ENCODE results near the gene PLCE1. TPM values are rescaled to one million over a fixed set of nuclear protein-coding genes. Genes with fewer than 3 reads are reported as not detected.
A peak's percentile ranks its signal among the peaks of the same experiment; 100 is the strongest.
"Not testable (repeated sequence)": the region's sequence is repeated elsewhere in the genome, so short reads cannot be mapped to it uniquely, and the experiment has no call there.

PLCE1 gene
- total RNA-seq, 2 donors from 2014 or later = 0.06 TPM; not detected in 1

DNA sequence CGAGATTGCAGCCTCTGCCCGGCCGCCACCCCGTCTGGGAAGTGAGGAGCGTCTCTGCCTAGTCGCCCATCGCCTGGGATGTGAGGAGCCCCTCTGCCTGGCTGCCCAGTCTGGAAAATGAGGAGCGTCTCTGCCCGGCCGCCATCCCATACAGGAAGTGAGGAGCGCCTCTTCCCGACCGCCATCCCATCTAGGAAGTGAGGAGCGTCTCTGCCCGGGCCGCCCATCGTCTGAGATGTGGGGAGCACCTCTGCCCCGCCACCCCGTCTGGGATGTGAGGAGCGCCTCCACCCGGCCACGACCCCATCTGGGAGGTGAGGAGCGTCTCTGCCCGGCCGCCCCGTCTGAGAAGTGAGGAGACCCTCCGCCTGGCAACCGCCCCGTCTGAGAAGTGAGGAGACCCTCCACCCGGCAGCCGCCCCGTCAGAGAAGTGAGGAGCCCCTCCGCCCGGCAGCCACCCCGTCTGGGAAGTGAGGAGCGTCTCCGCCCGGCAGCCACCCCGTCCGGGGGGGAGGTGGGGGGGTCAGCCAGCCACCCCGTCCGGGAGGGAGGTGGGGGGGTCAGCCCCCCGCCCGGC lies 23.2 kb upstream of the PLCE1 start:
- H3K27me3 Mint-ChIP-seq; DNase-seq (ENCODE audit: low spot score); H3K4me3 Mint-ChIP-seq; H3K9me3 Mint-ChIP-seq; H3K27ac Mint-ChIP-seq; ATAC-seq; H3K36me3 Mint-ChIP-seq; H3K4me1 Mint-ChIP-seq (ENCODE audit: low read depth in 2 of 2): not testable (repeated sequence)

- ATAC-seq = no peak
- Mint-ChIP-seq H3K27ac (no peak overlapping the region), H3K4me3 (no peak overlapping the region), H3K4me1 (ENCODE audit: low read depth in 2 of 2) (no peaks in the 10 kb centered on the region), H3K36me3 (no peaks in the 10 kb centered on the region), H3K27me3 (peaks cover 5 to 7% of the 10 kb centered on the region in 2 donors), H3K9me3 (no peaks in the 10 kb centered on the region)
- no peak for DNase-seq (ENCODE audit: low spot score)
Measured at GRCh38 chr10:93973748-93974445, 19.8 kb upstream of the PLCE1 start.

- H3K4me3 Mint-ChIP-seq = no peak overlapping the region
- peaks cover 7 to 25% of the 10 kb centered on the region in 2 donors for H3K27me3 Mint-ChIP-seq
- ATAC-seq = no peak
- no peaks in the 10 kb centered on the region for H3K4me1 Mint-ChIP-seq (ENCODE audit: low read depth in 2 of 2)
- H3K9me3 Mint-ChIP-seq = no peaks in the 10 kb centered on the region
- DNase-seq (ENCODE audit: low spot score) = no peak
- H3K27ac Mint-ChIP-seq = no peak overlapping the region
- H3K36me3 Mint-ChIP-seq = no peaks in the 10 kb centered on the region
Measured at GRCh38 chr10:93977442-93977841, 16.3 kb upstream of the PLCE1 start.

DNA sequence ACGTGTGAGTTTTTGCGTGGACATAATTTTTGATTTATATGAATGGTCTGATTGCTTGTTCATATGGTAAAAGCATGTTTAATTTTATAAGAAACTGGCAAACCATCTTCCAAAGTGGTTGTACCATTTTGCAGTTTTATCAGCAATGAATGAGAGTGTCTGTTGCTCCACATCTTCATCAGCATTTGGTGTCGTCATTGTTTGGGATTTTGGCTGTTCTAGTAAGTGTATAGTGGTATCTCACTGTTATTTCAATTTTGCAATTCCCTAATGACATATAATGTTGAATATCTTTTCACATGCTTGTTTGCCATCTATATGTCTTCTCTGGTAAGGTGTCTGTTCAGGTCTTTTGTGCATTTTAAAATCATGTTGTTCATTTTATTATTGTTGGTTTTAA lies 13.2 kb upstream of the PLCE1 start:
- H3K9me3 Mint-ChIP-seq = no peaks in the 10 kb centered on the region
- H3K27ac Mint-ChIP-seq = no peak overlapping the region
- no peak for DNase-seq (ENCODE audit: low spot score)
- H3K36me3 Mint-ChIP-seq = no peaks in the 10 kb centered on the region
- H3K4me1 Mint-ChIP-seq (ENCODE audit: low read depth in 2 of 2) = no peaks in the 10 kb centered on the region
- H3K27me3 Mint-ChIP-seq = peaks cover 7 to 23% of the 10 kb centered on the region in 2 donors
- H3K4me3 Mint-ChIP-seq = no peak overlapping the region
- ATAC-seq = no peak

- peaks cover 37 to 66% of the 10 kb centered on the region in 2 donors for H3K27me3 Mint-ChIP-seq
Measured at GRCh38 chr10:93991114-93991513, 2.6 kb upstream of the PLCE1 start.

DNA sequence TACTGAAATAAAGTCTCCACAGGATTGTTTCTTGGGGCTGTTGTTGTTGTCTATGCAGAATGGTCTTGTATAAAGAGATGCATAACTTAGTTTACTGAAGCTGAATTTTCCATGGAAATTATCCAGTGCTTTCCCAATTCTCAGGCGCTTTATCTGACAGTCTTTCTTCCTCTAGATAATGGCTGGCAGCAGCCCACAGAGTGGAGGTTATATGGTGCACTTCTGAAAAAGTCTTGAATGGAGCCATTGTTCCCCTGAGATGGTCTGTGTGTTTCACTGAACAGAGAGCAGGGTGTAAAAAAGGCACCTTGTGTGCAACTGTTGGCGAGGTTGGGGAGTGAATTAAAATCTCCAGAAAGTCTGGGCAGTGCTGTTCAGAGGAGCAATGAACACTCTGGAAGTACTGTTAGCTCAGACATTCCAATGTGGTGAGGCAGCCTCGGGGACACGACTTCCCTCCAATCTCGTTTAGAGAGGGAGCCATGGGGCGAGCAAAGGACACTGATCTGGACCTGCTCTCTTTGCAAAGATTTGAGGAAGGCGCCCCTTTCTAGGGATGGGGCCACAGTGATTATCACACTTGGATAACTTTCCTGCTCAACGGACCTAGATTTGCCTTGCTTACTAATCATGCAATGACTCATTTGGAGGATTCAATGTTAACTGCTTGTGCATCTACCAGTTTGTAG lies 2.0 kb upstream of the PLCE1 start:
- Mint-ChIP-seq H3K4me3 (no peak overlapping the region), H3K36me3 (peaks cover 7% of the 10 kb centered on the region), H3K27ac (no peak overlapping the region), H3K27me3 (peaks cover 40 to 70% of the 10 kb centered on the region in 2 donors), H3K4me1 (ENCODE audit: low read depth in 2 of 2) (peaks cover 0 to 4% of the 10 kb centered on the region in 2 donors), H3K9me3 (no peaks in the 10 kb centered on the region)
- DNase-seq (ENCODE audit: low spot score) (no peak), ATAC-seq (no peak)

More at GRCh38 chr10:93991114-93991513, 2.6 kb upstream of the PLCE1 start:
- Mint-ChIP-seq H3K36me3 (peaks cover 7% of the 10 kb centered on the region), H3K4me3 (no peak overlapping the region), H3K9me3 (no peaks in the 10 kb centered on the region), H3K27ac (no peak overlapping the region), H3K4me1 (ENCODE audit: low read depth in 2 of 2) (peaks cover 0 to 4% of the 10 kb centered on the region in 2 donors)
- ATAC-seq (no peak), DNase-seq (ENCODE audit: low spot score) (no peak)

- no peaks in the 10 kb centered on the region for H3K9me3 Mint-ChIP-seq
- peaks cover 37 to 63% of the 10 kb centered on the region in 2 donors for H3K27me3 Mint-ChIP-seq
- peaks cover 0 to 4% of the 10 kb centered on the region in 2 donors for H3K4me1 Mint-ChIP-seq (ENCODE audit: low read depth in 2 of 2)
- no peak overlapping the region for H3K27ac Mint-ChIP-seq
- peak overlapping the region; percentile 6 for H3K4me3 Mint-ChIP-seq
- DNase-seq (ENCODE audit: low spot score) = no peak
- ATAC-seq = no peak
- peaks cover 7% of the 10 kb centered on the region for H3K36me3 Mint-ChIP-seq
Measured at GRCh38 chr10:93992400-93993030, 1.2 kb upstream of the PLCE1 start.

DNA sequence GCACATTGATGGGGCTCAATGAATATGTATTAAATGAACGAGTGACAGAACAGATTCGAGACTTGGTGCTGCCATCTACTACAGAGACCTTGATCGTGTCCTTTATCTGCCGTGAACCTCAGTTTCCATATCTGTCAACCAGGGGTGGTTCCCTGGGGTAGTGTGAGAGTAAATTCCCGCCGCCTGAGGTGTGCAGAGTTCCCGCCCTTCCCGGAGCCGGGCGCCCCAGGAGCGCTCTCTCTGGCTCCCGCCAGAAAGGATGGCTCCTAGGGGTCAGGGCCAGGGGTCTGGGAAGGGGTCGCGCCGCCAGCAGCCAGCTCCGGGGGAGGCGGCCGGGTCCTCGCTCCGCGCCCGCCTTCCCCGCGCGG lies 333 bp upstream of the PLCE1 start:
- H3K27me3 Mint-ChIP-seq = peaks cover 36 to 65% of the 10 kb centered on the region in 2 donors
- H3K9me3 Mint-ChIP-seq = no peaks in the 10 kb centered on the region
- peaks cover 0 to 4% of the 10 kb centered on the region in 2 donors for H3K4me1 Mint-ChIP-seq (ENCODE audit: low read depth in 2 of 2)
- ATAC-seq = peak; percentile 32 to 33
- no peak overlapping the region for H3K27ac Mint-ChIP-seq
- DNase-seq (ENCODE audit: low spot score) = no peak
- H3K4me3 Mint-ChIP-seq = no peak overlapping the region
- H3K36me3 Mint-ChIP-seq = peaks cover 7% of the 10 kb centered on the region

DNA sequence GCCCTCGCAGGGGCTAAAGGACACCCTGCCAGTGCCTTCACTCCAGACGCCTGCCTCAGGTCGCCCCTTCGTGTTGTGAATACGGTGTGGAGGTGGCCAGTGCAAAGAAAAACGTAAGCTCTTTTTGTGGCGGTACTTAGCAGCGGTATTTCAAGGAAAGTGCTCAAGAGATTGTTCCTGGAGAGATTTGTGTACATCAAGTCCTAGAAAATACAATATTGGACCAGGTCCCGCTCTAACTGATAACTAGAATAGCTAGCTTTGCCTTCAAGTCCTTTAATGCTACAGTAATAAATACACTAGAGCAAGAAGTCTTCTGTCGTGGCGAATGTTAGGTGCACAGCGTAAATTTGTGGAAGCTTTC lies 689 bp downstream of the PLCE1 start:
- Mint-ChIP-seq H3K27me3 (peaks cover 41 to 72% of the 10 kb centered on the region in 2 donors), H3K36me3 (peaks cover 7% of the 10 kb centered on the region), H3K9me3 (no peaks in the 10 kb centered on the region), H3K27ac (no peak overlapping the region), H3K4me3 (no peak overlapping the region), H3K4me1 (ENCODE audit: low read depth in 2 of 2) (peaks cover 0 to 4% of the 10 kb centered on the region in 2 donors)
- ATAC-seq = no peak
- DNase-seq (ENCODE audit: low spot score) = no peak

GRCh38 chr10:93995182-93995581 lies 1.5 kb downstream of the PLCE1 start:
- H3K4me3 Mint-ChIP-seq = no peak overlapping the region
- DNase-seq (ENCODE audit: low spot score) (no peak), ATAC-seq (no peak)
- no peak overlapping the region for H3K27ac Mint-ChIP-seq
- H3K4me1 Mint-ChIP-seq (ENCODE audit: low read depth in 2 of 2) = peaks cover 0 to 4% of the 10 kb centered on the region in 2 donors
- no peaks in the 10 kb centered on the region for H3K9me3 Mint-ChIP-seq
- H3K36me3 Mint-ChIP-seq = peaks cover 7% of the 10 kb centered on the region
- peaks cover 43 to 74% of the 10 kb centered on the region in 2 donors for H3K27me3 Mint-ChIP-seq

DNA sequence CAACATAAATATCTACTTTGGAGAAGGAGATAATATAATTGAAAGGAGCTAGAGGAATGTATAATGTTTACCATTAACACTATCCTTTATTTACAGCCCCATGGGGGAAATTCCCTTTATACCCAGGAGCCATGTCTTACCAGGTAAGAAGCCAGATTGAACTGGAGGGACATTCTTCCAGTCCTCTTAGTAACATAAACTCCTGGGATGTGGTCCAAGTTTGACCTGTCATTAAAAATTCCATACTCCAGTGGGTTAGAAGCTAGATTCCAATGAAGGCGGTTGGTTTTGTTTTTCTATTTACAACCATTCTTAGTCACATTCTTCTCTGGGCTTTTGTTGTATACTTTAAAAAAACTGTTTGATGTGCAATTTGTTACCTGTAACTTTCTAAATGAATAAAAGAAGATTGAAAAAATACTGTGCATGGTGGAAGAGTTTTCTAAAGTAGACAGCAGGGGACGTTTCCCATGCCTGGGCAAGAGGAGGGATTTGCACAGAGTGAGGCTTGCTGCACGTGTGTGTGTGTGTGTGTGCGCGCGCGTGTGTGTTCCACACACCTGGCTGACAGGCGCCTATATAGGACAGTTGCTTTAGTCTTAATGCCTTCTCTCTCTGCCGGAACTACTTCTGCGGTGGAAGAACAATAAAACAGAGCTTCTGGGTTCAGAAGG lies 2.0 kb downstream of the PLCE1 start:
- ATAC-seq (no peak), DNase-seq (ENCODE audit: low spot score) (no peak)
- Mint-ChIP-seq H3K27ac (no peak overlapping the region), H3K27me3 (peaks cover 42 to 69% of the 10 kb centered on the region in 2 donors), H3K9me3 (no peaks in the 10 kb centered on the region), H3K4me1 (ENCODE audit: low read depth in 2 of 2) (peaks cover 0 to 4% of the 10 kb centered on the region in 2 donors), H3K4me3 (no peak overlapping the region), H3K36me3 (peaks cover 7% of the 10 kb centered on the region)

DNA sequence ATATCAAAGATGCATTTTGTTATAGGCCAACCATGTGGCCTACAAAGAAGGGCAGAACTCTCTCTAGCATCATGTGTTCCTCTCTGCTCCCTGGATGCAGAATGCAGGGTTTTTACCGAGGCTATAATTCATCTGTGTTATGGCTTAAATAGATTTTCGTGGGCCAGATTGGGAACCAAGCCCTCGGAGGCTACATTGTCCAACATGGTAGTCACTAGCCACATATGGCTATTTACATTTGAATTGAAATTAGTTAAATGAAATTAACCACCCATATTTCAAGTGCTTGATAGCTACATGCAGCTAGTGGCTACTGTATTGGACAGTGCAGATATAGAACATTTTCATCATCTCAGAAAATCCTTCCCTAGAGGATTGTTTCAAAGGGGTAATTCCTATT lies 2.8 kb downstream of the PLCE1 start:
- Mint-ChIP-seq H3K27ac (no peak overlapping the region), H3K4me3 (no peak overlapping the region), H3K9me3 (no peaks in the 10 kb centered on the region), H3K27me3 (peaks cover 40 to 71% of the 10 kb centered on the region in 2 donors), H3K36me3 (peaks cover 7% of the 10 kb centered on the region), H3K4me1 (ENCODE audit: low read depth in 2 of 2) (peaks cover 0 to 4% of the 10 kb centered on the region in 2 donors)
- ATAC-seq (no peak), DNase-seq (ENCODE audit: low spot score) (no peak)

GRCh38 chr10:93997546-93997945 lies 3.8 kb downstream of the PLCE1 start:
- ATAC-seq = no peak
- no peak overlapping the region for H3K27ac Mint-ChIP-seq
- DNase-seq (ENCODE audit: low spot score) = no peak
- peaks cover 0 to 4% of the 10 kb centered on the region in 2 donors for H3K4me1 Mint-ChIP-seq (ENCODE audit: low read depth in 2 of 2)
- H3K9me3 Mint-ChIP-seq = no peaks in the 10 kb centered on the region
- H3K4me3 Mint-ChIP-seq = no peak overlapping the region
- H3K36me3 Mint-ChIP-seq = peaks cover 6% of the 10 kb centered on the region
- peaks cover 32 to 67% of the 10 kb centered on the region in 2 donors for H3K27me3 Mint-ChIP-seq
